B cell (primary cell): ENCODE measurements around the gene GSG1L. TPM values are rescaled to one million over a fixed set of nuclear protein-coding genes. Genes with fewer than 3 reads are reported as not detected.

Experiments used
- ATAC-seq: fragments of 200-7000 bp; cut with Tn5 transposase; one replicate; pipeline ENCODE4 v1.10.0; 2021; ENCODE audit warnings: low read depth, mild to moderate bottlenecking, moderate number of reproducible peaks, moderate library complexity
- CTCF ChIA-PET: fragments of 350-600 bp; sonication (Branson Sonifier 250); formaldehyde crosslinking; loops from one replicate; lab custom pipeline; 2021; ENCODE audit warnings: antibody characterized with exemption, inconsistent platforms; lab: Charles Lee
- POLR2A ChIA-PET: fragments of 350-600 bp; sonication (Branson Sonifier 250); formaldehyde crosslinking; loops from one replicate; lab custom pipeline; 2021; ENCODE audit warnings: antibody characterized with exemption; lab: Charles Lee
- DNase-seq: peaks from one replicate; pipeline ENCODE4 v3.0.0; 2013
- H2AFZ ChIP-seq: 2 replicates; pipeline ENCODE4 v1.6.1; 2012; ENCODE audit warnings: mild to moderate bottlenecking, low read depth, low read length; ENCODE audit not compliant: insufficient read depth, poor library complexity, severe bottlenecking
- H3K27ac ChIP-seq, 2 donors: 1 replicate in 1 of 2; 2 replicates in 1 of 2; pipeline ENCODE4 v1.5.1; 2012 to 2013; ENCODE audit warnings: low read length in 2 of 2, mild to moderate bottlenecking in 2 of 2, moderate library complexity in 1 of 2
- H3K27me3 ChIP-seq, 4 experiments: fragments of 200-600 bp in 1 of 4; sonication (generic) in 1 of 4; replicated peaks in 1 of 4; 1 replicate in 2 of 4; 2 replicates in 2 of 4; pipeline versions ENCODE4 v1.6.1 to v1.7.0; 2013 to 2016; ENCODE audit warnings: low read length in 3 of 4, mild to moderate bottlenecking in 2 of 4, mixed read lengths in 1 of 4, moderate library complexity in 1 of 4; ENCODE audit not compliant: insufficient read depth in 4 of 4, control insufficient read depth in 3 of 4; ENCODE audit errors: control extremely low read depth in 1 of 4
- H3K36me3 ChIP-seq, 2 experiments: replicated peaks in 1 of 2; 1 replicate in 1 of 2; 2 replicates in 1 of 2; pipeline versions ENCODE4 v1.6.1 to v1.7.1; 2013; ENCODE audit warnings: low read length in 1 of 2; ENCODE audit not compliant: insufficient read depth in 2 of 2, control insufficient read depth in 1 of 2; ENCODE audit errors: control extremely low read depth in 1 of 2, extremely low read depth in 1 of 2
- H3K4me1 ChIP-seq, 2 donors: fragments of 200-600 bp in 1 of 2; sonication (generic) in 1 of 2; 1 replicate in 1 of 2; 2 replicates in 1 of 2; pipeline versions ENCODE4 v1.5.1 to v1.6.1; 2013 to 2017; ENCODE audit warnings: low read length in 2 of 2; ENCODE audit not compliant: control insufficient read depth in 2 of 2, insufficient read depth in 2 of 2
- H3K4me2 ChIP-seq: replicated peaks from 2 replicates; pipeline ENCODE3; 2012; ENCODE audit warnings: mild to moderate bottlenecking, low read depth, low read length; ENCODE audit not compliant: poor library complexity, severe bottlenecking
- H3K4me3 ChIP-seq, 5 experiments: fragments of 200-600 bp in 1 of 5; sonication (generic) in 1 of 5; 1 replicate in 3 of 5; 2 replicates in 2 of 5; pipeline versions ENCODE4 v1.5.1 to v1.7.0; 2011 to 2016; ENCODE audit warnings: low read length in 4 of 5, mild to moderate bottlenecking in 4 of 5, low read depth in 2 of 5, control low read depth in 1 of 5, moderate library complexity in 1 of 5; ENCODE audit not compliant: insufficient read depth in 1 of 5; ENCODE audit errors: control extremely low read depth in 1 of 5, extremely low read depth in 1 of 5
- H3K79me2 ChIP-seq: fragments of 200-600 bp; sonication (generic); one replicate; pipeline ENCODE4 v1.6.0; 2016; ENCODE audit warnings: low read length; ENCODE audit not compliant: control insufficient read depth, insufficient read depth
- H3K9ac ChIP-seq: fragments of 200-600 bp; sonication (generic); 2 replicates; pipeline ENCODE4 v1.6.1; 2017; ENCODE audit warnings: mild to moderate bottlenecking, low read length, moderate library complexity
- H3K9me3 ChIP-seq, 3 donors: one replicate each; pipeline versions ENCODE4 v1.6.1 to v1.7.1; 2013; ENCODE audit warnings: low read length in 2 of 3; ENCODE audit not compliant: control insufficient read depth in 2 of 3, insufficient read depth in 1 of 3; ENCODE audit errors: control extremely low read depth in 1 of 3
- H4K20me1 ChIP-seq: 2 replicates; pipeline ENCODE4 v1.6.0; 2012; ENCODE audit warnings: mild to moderate bottlenecking, low read length; ENCODE audit not compliant: insufficient read depth, control insufficient read depth, poor library complexity, severe bottlenecking
- H3K27ac Mint-ChIP-seq: one replicate; pipeline ENCODE4 v1.8.0; 2021; ENCODE audit warnings: mixed read lengths
- H3K27me3 Mint-ChIP-seq: one replicate; pipeline ENCODE4 v1.8.0; 2021; ENCODE audit warnings: mixed read lengths
- H3K4me1 Mint-ChIP-seq: one replicate; pipeline ENCODE4 v1.8.0; 2021; ENCODE audit warnings: mixed read lengths
- H3K4me3 Mint-ChIP-seq: one replicate; pipeline ENCODE4 v1.8.0; 2021; ENCODE audit warnings: mixed read lengths
- H3K9me3 Mint-ChIP-seq: one replicate; pipeline ENCODE4 v1.8.0; 2022; ENCODE audit warnings: mixed read lengths; ENCODE audit not compliant: insufficient read depth
- EZH2 ChIP-seq: IDR thresholded peaks from 2 replicates; pipeline ENCODE4 v1.6.1; 2012; ENCODE audit warnings: borderline replicate concordance, low read depth, mild to moderate bottlenecking, moderate library complexity, low read length; ENCODE audit not compliant: insufficient read depth, poor library complexity, severe bottlenecking
- WGBS: methylation state at CpG from one replicate; pipeline ENCODE4 v1.1.5; 2013; ENCODE audit warnings: missing lambda C conversion rate; ENCODE audit not compliant: insufficient coverage; 5-methylcytosine and 5-hydroxymethylcytosine counted together
- intact Hi-C: fragments of 100-400 bp; cut with micrococcal nuclease; formaldehyde crosslinking; loops from one replicate; pipeline ENCODE4 v1.10.0; 2022
- polyA plus RNA-seq: library from polyadenylated mRNA; depleted of rRNA; stranded (reverse); fragments of >200 nt; gene quantifications from 2 replicates; pipeline ENCODE4 v1.2.3, GENCODE V29; 2012
- total RNA-seq, 2 donors: library from RNA; stranded (reverse); fragments of 120-200 nt in 1 of 2; gene quantifications; 1 replicate in 1 of 2; 2 replicates in 1 of 2; pipeline versions ENCODE4 v1.2.3 to v1.2.4, GENCODE V29; 2013 to 2022
- TF ChIP-seq, protein P1 (sequence below): fragments of 200-600 bp; IDR thresholded peaks from one replicate; pipeline ENCODE4 v1.8.0; 2022; ENCODE audit warnings: antibody characterized with exemption, mild to moderate bottlenecking

The GSG1L gene
- total and polyA plus RNA-seq, 2 donors (not counting 1 experiment from before 2014, with no cell fraction given): 0.01 TPM; not detected in 1

- POLR2A ChIA-PET: no interaction called here
These were observed 233.5 kb downstream of the GSG1L start for GRCh38 chr16:27829975-27830374.

DNA sequence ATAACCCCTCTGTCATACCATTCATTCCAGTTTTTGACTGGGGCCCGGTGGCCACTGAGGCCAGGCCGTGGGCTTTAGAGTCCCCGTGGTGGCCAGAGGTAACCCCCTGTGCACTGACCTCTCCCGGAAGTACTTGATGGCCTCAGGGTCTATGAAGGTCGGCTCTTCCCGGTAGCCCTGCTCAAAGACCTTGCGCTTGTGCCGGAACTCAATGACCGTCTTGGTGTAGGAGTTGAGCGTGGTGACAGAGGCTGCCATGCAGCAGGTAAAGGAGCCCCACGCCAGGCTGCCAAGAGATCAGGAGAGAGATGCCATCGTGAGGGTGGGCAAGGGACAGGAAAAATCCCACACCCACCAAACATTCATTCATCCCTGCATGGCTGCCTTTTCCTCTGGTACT, 234.8 kb downstream of the GSG1L start:
- Histone ChIP-seq H3K4me2 (no peak overlapping the region), H3K27me3 (no peaks in the 10 kb centered on the region), H3K4me3 (no peak overlapping the region), H3K4me1 (no peaks in the 10 kb centered on the region), H3K9ac (no peak overlapping the region), H4K20me1 (no peaks in the 10 kb centered on the region), H2AFZ (no peak overlapping the region), H3K9me3 (peaks cover 0 to 20% (median 3%) of the 10 kb centered on the region in 3 donors), H3K36me3 (no peaks in the 10 kb centered on the region), H3K27ac (no peak overlapping the region), H3K79me2 (no peaks in the 10 kb centered on the region)
- CTCF ChIA-PET: no interaction called here
- TF ChIP-seq EZH2: no peak
- TF ChIP-seq, protein P1, sequence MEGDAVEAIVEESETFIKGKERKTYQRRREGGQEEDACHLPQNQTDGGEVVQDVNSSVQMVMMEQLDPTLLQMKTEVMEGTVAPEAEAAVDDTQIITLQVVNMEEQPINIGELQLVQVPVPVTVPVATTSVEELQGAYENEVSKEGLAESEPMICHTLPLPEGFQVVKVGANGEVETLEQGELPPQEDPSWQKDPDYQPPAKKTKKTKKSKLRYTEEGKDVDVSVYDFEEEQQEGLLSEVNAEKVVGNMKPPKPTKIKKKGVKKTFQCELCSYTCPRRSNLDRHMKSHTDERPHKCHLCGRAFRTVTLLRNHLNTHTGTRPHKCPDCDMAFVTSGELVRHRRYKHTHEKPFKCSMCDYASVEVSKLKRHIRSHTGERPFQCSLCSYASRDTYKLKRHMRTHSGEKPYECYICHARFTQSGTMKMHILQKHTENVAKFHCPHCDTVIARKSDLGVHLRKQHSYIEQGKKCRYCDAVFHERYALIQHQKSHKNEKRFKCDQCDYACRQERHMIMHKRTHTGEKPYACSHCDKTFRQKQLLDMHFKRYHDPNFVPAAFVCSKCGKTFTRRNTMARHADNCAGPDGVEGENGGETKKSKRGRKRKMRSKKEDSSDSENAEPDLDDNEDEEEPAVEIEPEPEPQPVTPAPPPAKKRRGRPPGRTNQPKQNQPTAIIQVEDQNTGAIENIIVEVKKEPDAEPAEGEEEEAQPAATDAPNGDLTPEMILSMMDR: no peak
- Mint-ChIP-seq H3K27me3 (no peaks in the 10 kb centered on the region), H3K4me3 (no peak overlapping the region), H3K27ac (no peak overlapping the region), H3K9me3 (no peaks in the 10 kb centered on the region), H3K4me1 (no peaks in the 10 kb centered on the region)
- ATAC-seq: no peak
- intact Hi-C loops: no loop called here
- DNase-seq: no peak
- WGBS: 97% methylated on average over 11 of the region's 12 CpGs
- POLR2A ChIA-PET: no interaction called here

More at GRCh38 chr16:27829975-27830374, 233.5 kb downstream of the GSG1L start:
- no peak overlapping the region for H3K4me3 ChIP-seq
- DNase-seq (no peak), ATAC-seq (no peak)
- H2AFZ ChIP-seq: no peak overlapping the region
- H3K79me2 ChIP-seq: no peaks in the 10 kb centered on the region
- peaks cover 0 to 20% (median 3%) of the 10 kb centered on the region in 3 donors for H3K9me3 ChIP-seq
- intact Hi-C loops: no loop called here
- H3K4me1 ChIP-seq: no peaks in the 10 kb centered on the region
- Mint-ChIP-seq H3K4me1 (no peaks in the 10 kb centered on the region), H3K27me3 (no peaks in the 10 kb centered on the region), H3K27ac (no peak overlapping the region), H3K9me3 (no peaks in the 10 kb centered on the region), H3K4me3 (no peak overlapping the region)
- H3K36me3 ChIP-seq: no peaks in the 10 kb centered on the region
- H3K9ac ChIP-seq: no peak overlapping the region
- no peak overlapping the region for H3K27ac ChIP-seq
- TF ChIP-seq EZH2: no peak
- TF ChIP-seq, protein P1: no peak
- no peak overlapping the region for H3K4me2 ChIP-seq
- CTCF ChIA-PET: no interaction called here
- 79% methylated on average over 2 of the region's 2 CpGs for WGBS
- H4K20me1 ChIP-seq: no peaks in the 10 kb centered on the region
- H3K27me3 ChIP-seq: no peaks in the 10 kb centered on the region
